ENCODE data around the gene EGR4.

The EGR4 gene

DNA sequence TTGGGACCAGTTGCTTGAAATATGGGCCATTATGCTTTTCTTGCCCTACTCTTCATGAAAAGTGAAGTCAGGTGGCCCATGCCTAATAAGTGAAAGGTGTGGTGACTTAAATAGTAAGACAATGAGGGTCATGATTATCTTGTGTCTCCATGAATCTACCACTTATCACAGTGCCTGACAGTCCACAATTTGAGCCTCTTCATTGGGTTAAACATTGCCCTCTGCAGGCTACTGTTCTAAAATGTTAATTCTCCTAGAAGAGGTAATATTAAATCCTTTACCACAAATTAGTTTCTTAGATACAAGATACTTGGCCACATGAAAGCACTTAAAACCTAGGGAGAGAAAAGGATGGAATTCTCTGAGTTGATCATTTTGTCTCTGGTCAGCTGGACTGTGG is 4.0 kb downstream of the EGR4 start:
- H3K4me3 ChIP-seq (ENCODE audit: low read depth, low read length) = no peak overlapping the region
- peak; percentile 39 for DNase-seq (ENCODE audit: low read depth)
- TF ChIP-seq, protein P1, sequence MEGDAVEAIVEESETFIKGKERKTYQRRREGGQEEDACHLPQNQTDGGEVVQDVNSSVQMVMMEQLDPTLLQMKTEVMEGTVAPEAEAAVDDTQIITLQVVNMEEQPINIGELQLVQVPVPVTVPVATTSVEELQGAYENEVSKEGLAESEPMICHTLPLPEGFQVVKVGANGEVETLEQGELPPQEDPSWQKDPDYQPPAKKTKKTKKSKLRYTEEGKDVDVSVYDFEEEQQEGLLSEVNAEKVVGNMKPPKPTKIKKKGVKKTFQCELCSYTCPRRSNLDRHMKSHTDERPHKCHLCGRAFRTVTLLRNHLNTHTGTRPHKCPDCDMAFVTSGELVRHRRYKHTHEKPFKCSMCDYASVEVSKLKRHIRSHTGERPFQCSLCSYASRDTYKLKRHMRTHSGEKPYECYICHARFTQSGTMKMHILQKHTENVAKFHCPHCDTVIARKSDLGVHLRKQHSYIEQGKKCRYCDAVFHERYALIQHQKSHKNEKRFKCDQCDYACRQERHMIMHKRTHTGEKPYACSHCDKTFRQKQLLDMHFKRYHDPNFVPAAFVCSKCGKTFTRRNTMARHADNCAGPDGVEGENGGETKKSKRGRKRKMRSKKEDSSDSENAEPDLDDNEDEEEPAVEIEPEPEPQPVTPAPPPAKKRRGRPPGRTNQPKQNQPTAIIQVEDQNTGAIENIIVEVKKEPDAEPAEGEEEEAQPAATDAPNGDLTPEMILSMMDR (IDR thresholded peaks at IDR 0.05; ENCODE audit: low read depth, low read length) = peak; percentile 20
- TF ChIP-seq, protein P2, sequence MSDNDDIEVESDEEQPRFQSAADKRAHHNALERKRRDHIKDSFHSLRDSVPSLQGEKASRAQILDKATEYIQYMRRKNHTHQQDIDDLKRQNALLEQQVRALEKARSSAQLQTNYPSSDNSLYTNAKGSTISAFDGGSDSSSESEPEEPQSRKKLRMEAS (IDR thresholded peaks at IDR 0.05; ENCODE audit: low read depth, low read length) = no peak

DNA sequence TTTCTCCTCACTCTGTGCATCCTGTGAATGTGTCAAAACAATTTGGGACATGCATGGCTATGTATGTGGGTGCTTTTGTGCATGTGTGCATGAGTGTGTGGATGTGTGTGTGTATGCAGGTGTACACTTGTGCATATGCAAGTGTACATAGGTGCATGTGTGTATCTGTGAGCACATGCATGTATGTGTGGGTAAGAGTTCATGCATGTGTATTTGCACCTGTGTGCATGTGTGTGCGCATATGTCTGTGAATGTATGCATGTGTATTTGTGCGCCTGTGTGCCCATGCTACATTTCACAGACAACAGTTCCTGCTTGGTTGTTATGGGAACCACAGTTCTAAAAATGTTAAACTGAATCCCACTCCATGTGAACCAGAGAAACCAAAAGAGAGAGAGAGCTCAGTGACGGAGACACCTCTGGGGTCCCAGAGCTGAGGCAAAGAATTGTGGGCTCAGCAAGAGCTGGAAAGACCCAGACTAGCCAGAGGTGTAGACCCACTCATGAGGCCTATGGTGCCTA is 7.2 kb downstream of the EGR4 start:
- DNase-seq (ENCODE audit: low read depth) = no peak
- no peak overlapping the region for H3K4me3 ChIP-seq (ENCODE audit: low read depth, low read length)
- TF ChIP-seq, protein P1 (IDR thresholded peaks at IDR 0.05; ENCODE audit: low read depth, low read length) = no peak
- no peak for TF ChIP-seq POLR2A (IDR thresholded peaks at IDR 0.05; ENCODE audit: extremely low read depth, insufficient read length)
- no peak for TF ChIP-seq MYC (IDR thresholded peaks at IDR 0.05; ENCODE audit: low read depth, low read length)
- TF ChIP-seq, protein P2 (IDR thresholded peaks at IDR 0.05; ENCODE audit: low read depth, low read length) = no peak

DNA sequence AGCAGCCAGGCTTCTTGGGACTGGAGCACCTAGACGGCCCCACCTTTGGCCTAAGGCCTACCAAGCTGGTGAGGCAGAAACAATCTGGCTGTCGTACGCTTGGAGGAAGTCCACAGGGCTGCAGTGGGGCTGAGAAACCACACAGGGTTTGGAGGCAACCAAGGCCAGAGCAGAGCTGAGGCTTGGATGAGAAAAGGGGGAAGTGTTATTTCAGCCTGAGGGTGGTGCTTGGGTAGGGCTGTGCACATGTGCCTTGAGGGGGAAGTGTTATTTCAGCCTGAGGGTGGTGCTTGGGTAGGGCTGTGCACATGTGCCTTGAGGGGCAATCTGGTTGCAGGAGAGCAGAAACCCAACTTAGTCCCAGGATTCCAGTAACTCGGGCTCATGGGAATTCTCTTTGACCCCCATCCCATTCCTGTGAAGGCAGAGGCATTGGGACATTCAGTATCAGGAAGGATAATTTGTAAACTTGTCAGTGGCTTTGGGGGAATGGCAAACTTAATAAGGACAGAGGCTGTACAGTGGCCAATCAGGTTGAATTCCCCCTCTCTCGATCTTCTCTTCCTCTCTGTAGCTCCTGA is 8.1 kb downstream of the EGR4 start:
- TF ChIP-seq, protein P1 (IDR thresholded peaks at IDR 0.05; ENCODE audit: low read depth, low read length) = no peak
- TF ChIP-seq, protein P2 (IDR thresholded peaks at IDR 0.05; ENCODE audit: low read depth, low read length) = peak; percentile 98
- TF ChIP-seq POLR2A (IDR thresholded peaks at IDR 0.05; ENCODE audit: extremely low read depth, insufficient read length) (peak; percentile 69), MYC (IDR thresholded peaks at IDR 0.05; ENCODE audit: low read depth, low read length) (peak; percentile 98)
- peak; percentile 97 for DNase-seq (ENCODE audit: low read depth)

DNA sequence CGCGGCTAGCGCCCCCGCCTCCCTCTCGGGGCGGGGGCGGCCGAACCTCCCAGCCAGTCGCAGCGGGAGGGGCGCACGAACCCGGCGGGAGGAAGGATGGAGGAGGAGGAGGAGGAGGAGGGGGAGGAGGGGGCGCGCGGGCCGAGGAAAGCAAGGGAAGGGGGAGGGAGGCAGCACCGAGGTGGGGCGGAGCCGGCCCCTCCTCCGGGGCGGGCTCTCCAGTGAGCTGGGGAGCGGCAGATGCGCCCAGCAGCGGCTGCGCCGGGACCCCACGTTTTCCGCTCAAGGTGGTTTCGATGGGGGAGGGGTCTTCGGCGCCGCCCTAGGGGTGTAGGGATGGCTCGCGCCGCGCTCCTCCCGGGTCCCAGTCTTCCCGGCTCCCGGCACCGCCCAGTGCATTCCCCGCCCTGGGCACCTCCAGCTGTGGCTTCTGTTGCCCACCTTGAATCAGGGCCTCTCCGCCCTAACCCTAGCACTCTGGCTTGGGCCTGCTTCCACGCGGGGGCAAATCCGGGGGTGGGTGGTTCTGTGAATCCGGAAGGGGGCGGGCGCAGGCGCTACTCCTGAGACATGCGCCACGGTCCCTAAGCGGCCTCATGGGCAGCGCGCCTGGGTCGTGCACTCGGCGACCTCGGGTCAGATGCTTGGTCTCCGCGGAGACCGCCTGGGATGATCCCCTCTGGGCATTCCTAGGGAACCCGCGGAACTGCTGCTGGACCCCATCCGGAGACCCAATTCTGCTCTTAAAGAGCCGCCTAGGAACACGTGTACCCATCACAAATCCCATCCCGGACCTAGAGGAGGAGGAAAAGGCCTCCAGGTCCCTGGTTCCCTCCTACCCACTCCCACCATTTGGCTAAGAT is 8.8 kb downstream of the EGR4 start, which contains the start of gene FBXO41:
Gene FBXO41, minus strand, starts transcription at position 183 of the 863 bp plus-strand sequence. CDS start 14,848 bp downstream, outside the sequence.
- peak; percentile 97 for DNase-seq (ENCODE audit: low read depth)
- TF ChIP-seq, protein P1 (IDR thresholded peaks at IDR 0.05; ENCODE audit: low read depth, low read length) = no peak
- TF ChIP-seq, protein P2 (IDR thresholded peaks at IDR 0.05; ENCODE audit: low read depth, low read length) = peak; percentile 75
- peak; percentile 74 for TF ChIP-seq MYC (IDR thresholded peaks at IDR 0.05; ENCODE audit: low read depth, low read length)
- peak; percentile 63 for TF ChIP-seq POLR2A (IDR thresholded peaks at IDR 0.05; ENCODE audit: extremely low read depth, insufficient read length)
- peak within 1 kb of the TSS; percentile 87 for H3K4me3 ChIP-seq (ENCODE audit: low read depth, low read length)

More for the DNA sequence above, 8.1 kb downstream of the EGR4 start:
- H3K4me3 ChIP-seq (ENCODE audit: low read depth, low read length) = peak overlapping the region; percentile 70

DNA sequence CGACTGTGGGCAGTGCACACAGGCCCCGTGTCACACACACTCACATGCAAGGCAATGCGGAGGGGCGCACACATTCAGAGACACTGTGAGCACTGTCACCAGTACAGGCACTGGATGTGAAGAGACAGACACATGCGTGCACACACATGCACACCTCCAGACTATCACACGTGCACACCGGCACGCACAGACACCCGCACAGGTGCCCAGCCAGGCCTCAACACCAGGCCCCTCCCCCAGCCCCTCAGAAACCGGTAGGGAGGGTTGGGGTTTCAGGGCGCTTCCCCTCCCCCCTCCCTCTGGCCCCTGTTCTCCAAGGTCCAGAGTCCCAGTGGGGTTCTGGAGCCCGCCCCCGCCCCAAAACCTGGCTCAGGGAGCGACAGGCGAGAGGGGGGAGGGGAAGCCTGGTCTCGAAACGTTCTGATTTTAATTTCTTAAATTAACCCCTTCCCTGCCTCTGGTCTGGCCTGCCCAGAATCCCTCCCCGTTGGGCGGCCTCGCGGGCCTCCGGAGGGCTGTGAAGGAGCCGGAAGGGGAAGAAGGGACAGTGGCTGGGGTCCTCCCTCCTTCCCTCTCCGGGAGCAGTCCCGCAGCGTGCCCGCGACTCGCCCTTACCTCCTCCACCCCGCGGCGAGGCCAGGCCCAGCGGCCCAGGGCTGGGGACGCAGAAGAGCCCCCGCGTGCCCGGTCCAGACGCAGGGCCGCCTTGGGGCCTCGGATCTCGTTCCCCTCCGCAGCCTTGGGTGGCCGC is 9.6 kb downstream of the EGR4 start:
- DNase-seq (ENCODE audit: low read depth) = peak; percentile 60
- TF ChIP-seq, protein P1 (IDR thresholded peaks at IDR 0.05; ENCODE audit: low read depth, low read length) = no peak
- peak; percentile 75 for TF ChIP-seq MYC (IDR thresholded peaks at IDR 0.05; ENCODE audit: low read depth, low read length)
- TF ChIP-seq, protein P2 (IDR thresholded peaks at IDR 0.05; ENCODE audit: low read depth, low read length) = peak; percentile 87

More for the DNA sequence above, 9.6 kb downstream of the EGR4 start:
- H3K4me3 ChIP-seq (ENCODE audit: low read depth, low read length) = peak overlapping the region; percentile 87
